ENCODE data around the gene RHOH.

GRCh38 chr4:40173470-40173875 lies 23.4 kb upstream of the RHOH start:
- TF ChIP-seq CTCF (IDR thresholded peaks at IDR 0.05): no peak
- no peak for TF ChIP-seq POLR2A (IDR thresholded peaks at IDR 0.05)
